ENCODE results near the gene TMEM163.

TMEM163 gene

DNA sequence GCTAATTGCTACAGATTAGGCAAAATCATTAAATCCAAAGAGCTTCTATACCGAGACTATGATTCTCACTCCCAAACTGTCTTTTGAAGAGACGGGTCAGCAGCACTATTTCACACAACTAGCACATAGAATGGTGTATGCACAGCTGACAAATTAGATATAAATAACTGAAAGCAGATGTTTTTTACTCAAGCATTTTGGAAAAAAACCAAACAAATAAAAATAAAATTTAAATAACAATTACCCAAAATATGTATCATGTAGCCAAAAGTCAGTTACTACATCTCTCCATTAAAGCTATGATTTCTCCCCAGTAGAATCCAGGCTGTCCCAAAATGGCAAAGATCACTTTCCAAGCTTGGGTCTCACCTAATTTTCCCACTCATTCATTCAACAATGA lies 107.9 kb downstream of the TMEM163 start:
- H3K27ac ChIP-seq (ENCODE audit: low read depth, low read length) = no peak overlapping the region
- no peak overlapping the region for H3K9ac ChIP-seq (ENCODE audit: low read length)
- H3K36me3 ChIP-seq (ENCODE audit: control insufficient read depth, insufficient read depth, low read length) = no peaks in the 10 kb centered on the region
- no peaks in the 10 kb centered on the region for H3K27me3 ChIP-seq (ENCODE audit: control insufficient read depth, insufficient read depth, low read length)
- no peak overlapping the region for H3K4me3 ChIP-seq (ENCODE audit: low read depth, low read length)
- no peaks in the 10 kb centered on the region for H3K4me1 ChIP-seq (ENCODE audit: control insufficient read depth, insufficient read depth, low read length)
- H3K9me3 ChIP-seq (ENCODE audit: control insufficient read depth, insufficient read depth, low read depth, low read length) = no peaks in the 10 kb centered on the region

DNA sequence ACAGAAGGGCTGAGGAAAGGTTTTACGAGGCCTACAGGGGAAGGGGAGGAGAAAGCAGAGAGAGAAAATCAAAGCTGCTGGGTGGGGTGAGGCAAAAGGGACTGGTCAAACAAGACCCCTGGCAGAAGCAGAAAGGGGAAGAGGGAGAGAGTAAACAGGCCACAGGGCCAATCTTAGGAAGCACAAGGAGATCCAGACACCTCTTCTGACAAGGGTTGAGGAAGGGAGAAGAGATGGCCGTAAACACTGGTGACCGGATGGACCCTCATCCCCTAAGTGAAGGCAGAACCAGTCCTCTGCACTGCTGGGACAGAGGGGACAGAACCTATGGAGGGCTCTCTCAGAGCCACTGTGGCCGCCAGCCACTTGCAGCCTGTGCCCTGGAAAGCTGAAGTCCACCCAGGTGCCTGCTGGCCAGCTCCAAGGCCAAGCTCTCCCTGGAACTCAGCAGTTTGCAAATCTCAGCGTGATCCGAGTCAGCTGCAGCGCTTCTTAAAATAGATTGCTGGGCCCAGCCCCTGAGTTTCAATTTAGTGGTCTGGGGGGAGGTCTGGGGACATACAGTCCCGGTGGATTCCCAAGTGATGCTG lies 108.8 kb downstream of the TMEM163 start:
- H3K27me3 ChIP-seq (ENCODE audit: control insufficient read depth, insufficient read depth, low read length) = no peaks in the 10 kb centered on the region
- no peak overlapping the region for H3K27ac ChIP-seq (ENCODE audit: low read depth, low read length)
- H3K9ac ChIP-seq (ENCODE audit: low read length) = no peak overlapping the region

DNA sequence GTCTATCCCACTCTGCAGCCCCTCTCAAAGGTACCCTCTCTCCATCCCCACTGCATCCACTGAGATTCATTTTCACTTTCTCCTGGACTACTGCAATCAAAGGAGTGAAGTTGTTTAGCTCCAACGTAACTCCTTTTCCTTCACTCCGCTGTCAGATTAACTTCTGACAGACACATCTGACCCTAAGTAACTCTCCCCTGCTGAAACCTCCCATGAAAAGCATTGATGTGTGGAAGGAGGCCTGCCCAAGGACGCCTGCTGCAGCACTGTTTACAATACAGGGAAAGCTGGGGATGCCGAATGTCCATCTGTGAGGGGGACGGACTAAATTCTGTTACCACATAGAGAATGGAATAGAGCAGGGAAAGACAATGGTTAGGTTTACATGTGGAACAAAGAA lies 114.8 kb downstream of the TMEM163 start:
- Histone ChIP-seq H3K9me3 (ENCODE audit: control insufficient read depth, insufficient read depth, low read depth, low read length) (no peaks in the 10 kb centered on the region), H3K36me3 (ENCODE audit: control insufficient read depth, insufficient read depth, low read length) (no peaks in the 10 kb centered on the region), H3K27me3 (ENCODE audit: control insufficient read depth, insufficient read depth, low read length) (no peaks in the 10 kb centered on the region), H3K27ac (ENCODE audit: low read depth, low read length) (no peak overlapping the region), H3K4me3 (ENCODE audit: low read depth, low read length) (no peak overlapping the region), H3K4me1 (ENCODE audit: control insufficient read depth, insufficient read depth, low read length) (no peaks in the 10 kb centered on the region), H3K9ac (ENCODE audit: low read length) (no peak overlapping the region)

More for the DNA sequence above, 108.8 kb downstream of the TMEM163 start:
- no peaks in the 10 kb centered on the region for H3K36me3 ChIP-seq (ENCODE audit: control insufficient read depth, insufficient read depth, low read length)
- H3K4me3 ChIP-seq (ENCODE audit: low read depth, low read length) = no peak overlapping the region
- H3K4me1 ChIP-seq (ENCODE audit: control insufficient read depth, insufficient read depth, low read length) = no peaks in the 10 kb centered on the region
- no peaks in the 10 kb centered on the region for H3K9me3 ChIP-seq (ENCODE audit: control insufficient read depth, insufficient read depth, low read depth, low read length)

DNA sequence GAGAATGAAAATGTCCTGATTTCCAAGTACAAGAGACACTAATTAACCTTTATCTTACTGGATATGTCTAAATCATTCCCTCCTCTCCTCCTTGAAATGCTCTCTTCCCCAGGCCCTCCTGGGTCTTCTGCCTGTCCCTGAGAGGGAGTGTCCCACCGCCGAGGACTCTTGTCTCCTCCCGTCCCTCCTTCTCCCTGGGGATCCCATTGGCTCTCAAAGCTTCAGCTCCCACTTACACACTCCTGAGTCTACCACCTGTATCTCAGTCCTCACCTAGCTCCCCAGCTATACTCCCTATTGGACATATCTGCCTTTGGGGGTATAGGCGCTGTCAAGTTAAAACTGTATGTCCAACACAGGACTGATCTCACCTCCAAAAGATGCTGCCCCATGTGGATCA lies 116.1 kb downstream of the TMEM163 start:
- no peaks in the 10 kb centered on the region for H3K9me3 ChIP-seq (ENCODE audit: control insufficient read depth, insufficient read depth, low read depth, low read length)
- no peak overlapping the region for H3K9ac ChIP-seq (ENCODE audit: low read length)
- no peak overlapping the region for H3K27ac ChIP-seq (ENCODE audit: low read depth, low read length)
- H3K4me3 ChIP-seq (ENCODE audit: low read depth, low read length) = no peak overlapping the region
- H3K36me3 ChIP-seq (ENCODE audit: control insufficient read depth, insufficient read depth, low read length) = no peaks in the 10 kb centered on the region
- no peaks in the 10 kb centered on the region for H3K27me3 ChIP-seq (ENCODE audit: control insufficient read depth, insufficient read depth, low read length)
- no peaks in the 10 kb centered on the region for H3K4me1 ChIP-seq (ENCODE audit: control insufficient read depth, insufficient read depth, low read length)

DNA sequence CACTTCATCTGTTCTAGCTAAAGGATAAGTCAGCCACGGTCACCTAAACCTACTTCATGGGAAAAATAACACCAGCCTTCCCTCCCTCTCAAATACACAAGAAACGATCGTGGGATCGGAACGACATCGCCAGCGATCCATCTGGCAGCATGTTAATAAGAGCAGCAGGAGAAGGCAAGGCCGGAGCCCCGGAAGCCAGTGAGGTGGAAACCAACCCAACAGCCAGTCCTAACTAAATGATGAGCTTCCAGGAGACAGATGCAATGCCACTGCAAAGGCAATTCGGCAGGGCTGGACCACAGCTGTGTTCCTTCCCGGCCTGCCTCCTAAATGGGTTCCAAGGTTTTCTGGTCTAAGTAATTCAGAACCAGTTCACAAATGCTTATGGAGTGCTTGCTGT lies 117.5 kb downstream of the TMEM163 start:
- Histone ChIP-seq H3K4me3 (ENCODE audit: low read depth, low read length) (no peak overlapping the region), H3K9ac (ENCODE audit: low read length) (no peak overlapping the region), H3K4me1 (ENCODE audit: control insufficient read depth, insufficient read depth, low read length) (no peaks in the 10 kb centered on the region), H3K27ac (ENCODE audit: low read depth, low read length) (no peak overlapping the region), H3K27me3 (ENCODE audit: control insufficient read depth, insufficient read depth, low read length) (no peaks in the 10 kb centered on the region), H3K9me3 (ENCODE audit: control insufficient read depth, insufficient read depth, low read depth, low read length) (no peaks in the 10 kb centered on the region), H3K36me3 (ENCODE audit: control insufficient read depth, insufficient read depth, low read length) (no peaks in the 10 kb centered on the region)

DNA sequence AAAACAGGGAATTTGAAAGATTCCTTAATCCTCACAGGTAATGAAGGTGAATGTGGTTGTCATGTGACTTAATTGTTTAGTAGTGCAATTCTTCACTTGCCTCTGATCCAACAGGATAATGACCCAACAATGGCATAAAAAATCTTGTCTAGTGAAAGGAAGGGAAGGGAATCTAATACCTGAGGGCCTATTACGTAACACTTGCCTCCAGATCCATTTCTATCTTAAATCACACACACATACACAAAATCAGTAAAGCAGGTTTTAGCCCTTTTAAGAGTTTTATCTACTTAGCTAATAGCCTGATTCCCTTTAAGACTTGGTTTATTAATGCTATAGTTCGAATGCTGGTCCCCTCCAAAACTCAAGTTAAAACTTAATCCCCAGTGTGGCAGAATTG lies 118.6 kb downstream of the TMEM163 start:
- Histone ChIP-seq H3K4me1 (ENCODE audit: control insufficient read depth, insufficient read depth, low read length) (no peaks in the 10 kb centered on the region), H3K9ac (ENCODE audit: low read length) (no peak overlapping the region)

DNA sequence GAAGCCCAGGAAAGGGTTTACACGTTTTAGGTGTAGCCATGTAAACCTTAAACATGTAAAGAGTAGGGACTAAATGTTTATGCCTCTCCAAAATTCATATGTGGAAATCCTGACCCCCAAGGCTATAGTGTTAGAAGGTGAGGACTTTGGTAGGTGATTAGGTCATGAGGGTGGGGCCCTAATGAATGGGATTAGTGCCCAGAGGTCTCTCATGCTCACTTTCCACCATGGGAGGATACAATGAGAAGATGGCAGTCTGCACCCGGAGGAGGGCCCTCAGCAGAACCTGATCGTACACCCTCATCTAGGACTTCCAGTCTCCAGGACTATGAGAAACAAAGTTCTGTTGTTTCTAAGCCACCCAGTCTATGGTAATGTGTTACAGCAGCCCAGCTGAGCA lies 119.6 kb downstream of the TMEM163 start:
- H3K27ac ChIP-seq (ENCODE audit: low read depth, low read length) = no peak overlapping the region
- H3K9me3 ChIP-seq (ENCODE audit: control insufficient read depth, insufficient read depth, low read depth, low read length) = no peaks in the 10 kb centered on the region
- no peak overlapping the region for H3K9ac ChIP-seq (ENCODE audit: low read length)
- H3K36me3 ChIP-seq (ENCODE audit: control insufficient read depth, insufficient read depth, low read length) = no peaks in the 10 kb centered on the region
- H3K27me3 ChIP-seq (ENCODE audit: control insufficient read depth, insufficient read depth, low read length) = no peaks in the 10 kb centered on the region
- H3K4me3 ChIP-seq (ENCODE audit: low read depth, low read length) = no peak overlapping the region
- no peaks in the 10 kb centered on the region for H3K4me1 ChIP-seq (ENCODE audit: control insufficient read depth, insufficient read depth, low read length)

More for the DNA sequence above, 118.6 kb downstream of the TMEM163 start:
- H3K36me3 ChIP-seq (ENCODE audit: control insufficient read depth, insufficient read depth, low read length) = no peaks in the 10 kb centered on the region
- H3K27me3 ChIP-seq (ENCODE audit: control insufficient read depth, insufficient read depth, low read length) = no peaks in the 10 kb centered on the region
- H3K27ac ChIP-seq (ENCODE audit: low read depth, low read length) = no peak overlapping the region
- no peaks in the 10 kb centered on the region for H3K9me3 ChIP-seq (ENCODE audit: control insufficient read depth, insufficient read depth, low read depth, low read length)
- H3K4me3 ChIP-seq (ENCODE audit: low read depth, low read length) = no peak overlapping the region

DNA sequence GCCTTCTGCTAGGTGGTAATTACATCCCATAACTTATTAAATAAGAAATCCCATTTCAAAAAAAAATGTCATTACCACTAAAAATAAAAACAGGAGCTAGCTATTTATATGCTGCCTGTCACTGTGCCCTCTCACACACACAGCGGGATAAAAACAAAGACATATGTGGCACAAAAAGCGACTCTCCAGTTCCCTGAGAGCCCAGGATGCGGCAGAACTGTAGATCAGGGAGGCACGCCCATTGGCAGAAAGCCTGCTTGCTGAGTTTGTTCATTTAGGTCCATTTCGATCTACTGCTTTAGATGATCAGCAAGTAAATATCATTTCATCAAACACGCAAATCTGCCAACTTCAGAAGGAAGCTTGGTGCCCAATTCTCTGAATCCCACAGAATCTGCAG lies 124.4 kb downstream of the TMEM163 start:
- Histone ChIP-seq H3K4me3 (ENCODE audit: low read depth, low read length) (no peak overlapping the region), H3K27me3 (ENCODE audit: control insufficient read depth, insufficient read depth, low read length) (no peaks in the 10 kb centered on the region), H3K9me3 (ENCODE audit: control insufficient read depth, insufficient read depth, low read depth, low read length) (peaks cover 30% of the 10 kb centered on the region), H3K36me3 (ENCODE audit: control insufficient read depth, insufficient read depth, low read length) (no peaks in the 10 kb centered on the region), H3K4me1 (ENCODE audit: control insufficient read depth, insufficient read depth, low read length) (peaks cover 7% of the 10 kb centered on the region; the same call in 1 of the 2 replicates), H3K27ac (ENCODE audit: low read depth, low read length) (no peak overlapping the region), H3K9ac (ENCODE audit: low read length) (no peak overlapping the region)

DNA sequence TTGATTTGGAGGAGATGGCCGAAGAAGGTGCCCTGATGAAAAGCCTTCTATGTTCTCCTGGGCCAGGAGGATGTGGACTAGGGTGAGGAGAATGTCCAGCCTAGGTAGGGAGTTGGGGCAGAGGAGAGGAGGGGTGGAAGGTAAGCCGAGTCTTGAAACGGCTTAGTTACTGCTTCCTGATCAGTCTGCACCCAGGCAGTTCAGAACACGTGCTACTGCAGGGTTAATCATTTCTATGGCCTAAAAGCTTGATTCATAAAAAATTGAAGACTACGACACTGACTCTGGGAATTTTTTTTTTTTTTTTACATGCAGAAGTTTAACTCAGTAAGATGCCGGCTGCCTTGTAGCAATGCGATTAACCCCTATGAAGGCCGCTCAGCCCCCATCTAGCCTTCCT lies 125.3 kb downstream of the TMEM163 start:
- H3K4me1 ChIP-seq (ENCODE audit: control insufficient read depth, insufficient read depth, low read length) = peaks cover 7% of the 10 kb centered on the region; the same call in 1 of the 2 replicates
- no peak overlapping the region for H3K27ac ChIP-seq (ENCODE audit: low read depth, low read length)
- H3K9ac ChIP-seq (ENCODE audit: low read length) = no peak overlapping the region
- no peak overlapping the region for H3K4me3 ChIP-seq (ENCODE audit: low read depth, low read length)
- no peaks in the 10 kb centered on the region for H3K36me3 ChIP-seq (ENCODE audit: control insufficient read depth, insufficient read depth, low read length)
- peaks cover 34% of the 10 kb centered on the region for H3K9me3 ChIP-seq (ENCODE audit: control insufficient read depth, insufficient read depth, low read depth, low read length)
- no peaks in the 10 kb centered on the region for H3K27me3 ChIP-seq (ENCODE audit: control insufficient read depth, insufficient read depth, low read length)

DNA sequence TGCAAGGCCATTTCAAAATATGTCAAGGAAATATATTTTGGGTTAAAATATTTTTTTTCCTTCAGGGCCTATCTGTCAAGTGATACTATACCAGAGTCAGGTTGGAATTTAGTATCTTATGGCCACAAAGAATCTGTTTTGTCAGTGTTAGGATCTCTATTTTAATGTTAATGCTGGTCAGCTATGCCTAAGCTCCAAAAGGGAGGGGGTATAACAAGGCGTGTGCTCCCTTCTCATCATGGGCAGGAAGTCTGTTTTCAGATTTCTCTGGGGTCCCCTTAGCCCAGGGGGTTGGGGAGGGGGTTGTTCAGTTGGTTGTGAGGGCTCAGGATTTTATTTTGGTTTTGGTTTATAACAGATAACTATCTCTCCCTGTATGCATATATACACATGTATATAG lies 126.4 kb downstream of the TMEM163 start:
- H3K4me1 ChIP-seq (ENCODE audit: control insufficient read depth, insufficient read depth, low read length) = peaks cover 7% of the 10 kb centered on the region; the same call in 1 of the 2 replicates
- H3K27me3 ChIP-seq (ENCODE audit: control insufficient read depth, insufficient read depth, low read length) = no peaks in the 10 kb centered on the region
- H3K4me3 ChIP-seq (ENCODE audit: low read depth, low read length) = no peak overlapping the region
- H3K36me3 ChIP-seq (ENCODE audit: control insufficient read depth, insufficient read depth, low read length) = no peaks in the 10 kb centered on the region
- no peak overlapping the region for H3K9ac ChIP-seq (ENCODE audit: low read length)
- no peak overlapping the region for H3K27ac ChIP-seq (ENCODE audit: low read depth, low read length)
- H3K9me3 ChIP-seq (ENCODE audit: control insufficient read depth, insufficient read depth, low read depth, low read length) = peaks cover 40% of the 10 kb centered on the region

DNA sequence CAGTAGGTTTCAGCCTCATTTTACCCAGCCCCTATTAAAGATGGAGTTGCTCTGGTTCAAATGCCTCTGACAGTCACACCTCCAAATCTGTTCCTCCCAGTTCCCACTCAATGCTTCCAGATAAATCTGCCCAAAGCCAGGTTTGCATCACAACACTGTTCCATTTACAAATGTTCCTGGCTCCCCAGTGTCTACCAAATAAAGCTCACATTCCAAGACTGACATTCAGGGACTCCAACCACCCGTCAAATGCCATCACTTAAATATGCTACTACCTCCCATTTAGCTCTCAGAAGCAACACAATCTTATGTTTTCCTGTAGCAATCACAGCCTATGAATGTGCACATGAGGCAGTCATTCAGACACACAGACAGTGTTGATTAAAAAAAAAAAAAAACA lies 127.3 kb downstream of the TMEM163 start:
- Histone ChIP-seq H3K9ac (ENCODE audit: low read length) (no peak overlapping the region), H3K27me3 (ENCODE audit: control insufficient read depth, insufficient read depth, low read length) (no peaks in the 10 kb centered on the region), H3K27ac (ENCODE audit: low read depth, low read length) (no peak overlapping the region), H3K4me1 (ENCODE audit: control insufficient read depth, insufficient read depth, low read length) (peaks cover 7% of the 10 kb centered on the region; the same call in 1 of the 2 replicates), H3K36me3 (ENCODE audit: control insufficient read depth, insufficient read depth, low read length) (no peaks in the 10 kb centered on the region), H3K4me3 (ENCODE audit: low read depth, low read length) (no peak overlapping the region), H3K9me3 (ENCODE audit: control insufficient read depth, insufficient read depth, low read depth, low read length) (peaks cover 42% of the 10 kb centered on the region)

DNA sequence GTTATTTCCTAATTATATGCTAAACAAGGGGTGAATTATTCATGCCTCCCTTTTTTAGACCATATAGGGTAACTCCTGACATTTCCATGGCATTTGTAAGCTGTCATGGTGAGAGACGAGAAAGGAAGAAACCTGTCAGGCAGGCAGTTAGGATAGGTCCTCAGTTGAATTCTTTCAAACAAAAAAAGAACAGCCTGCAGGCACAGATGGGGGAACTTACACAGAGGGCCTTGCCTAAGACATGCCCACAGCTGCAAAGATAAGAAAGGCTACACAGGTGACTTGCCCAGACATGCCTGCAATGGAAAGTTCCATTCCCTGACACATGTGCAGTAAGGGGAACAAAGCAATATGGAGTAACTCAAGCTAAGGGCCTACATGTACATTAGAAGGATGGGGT lies 128.1 kb downstream of the TMEM163 start:
- no peak overlapping the region for H3K9ac ChIP-seq (ENCODE audit: low read length)
- H3K36me3 ChIP-seq (ENCODE audit: control insufficient read depth, insufficient read depth, low read length) = no peaks in the 10 kb centered on the region
- H3K4me3 ChIP-seq (ENCODE audit: low read depth, low read length) = no peak overlapping the region
- peaks cover 7% of the 10 kb centered on the region; the same call in 1 of the 2 replicates for H3K4me1 ChIP-seq (ENCODE audit: control insufficient read depth, insufficient read depth, low read length)
- H3K9me3 ChIP-seq (ENCODE audit: control insufficient read depth, insufficient read depth, low read depth, low read length) = peaks cover 42% of the 10 kb centered on the region
- no peak overlapping the region for H3K27ac ChIP-seq (ENCODE audit: low read depth, low read length)
- H3K27me3 ChIP-seq (ENCODE audit: control insufficient read depth, insufficient read depth, low read length) = no peaks in the 10 kb centered on the region

Measured in HUES6 (cell line).